ENCODE results near the gene AMDHD2. TPM values are rescaled to one million over a fixed set of nuclear protein-coding genes. Genes with fewer than 3 reads are reported as not detected.

Gene AMDHD2
- total RNA-seq, 1 donor from 2014 or later, result 9.3 TPM

DNA sequence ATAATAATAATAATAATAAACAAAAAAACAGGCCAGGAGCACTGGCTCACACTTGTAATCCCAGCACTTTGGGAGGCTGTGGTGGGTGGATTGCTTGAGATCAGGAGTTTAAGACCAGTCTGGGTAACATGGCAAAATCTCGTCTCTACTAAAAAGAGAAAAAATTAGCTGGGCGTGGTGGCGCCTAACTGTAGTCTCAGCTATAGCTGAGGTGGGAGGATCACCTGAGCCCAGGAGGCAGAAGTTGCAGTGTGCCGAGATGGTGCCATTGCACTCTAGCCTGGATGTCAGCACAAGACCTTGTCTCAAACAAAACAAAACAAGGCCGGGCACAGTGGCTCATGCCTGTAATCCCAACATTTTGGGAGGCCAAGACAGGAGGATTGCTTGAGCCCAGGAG lies 25.1 kb upstream of the AMDHD2 start:
- intact Hi-C loops (cut with micrococcal nuclease), result no loop called here
- Histone ChIP-seq H3K27me3 (ENCODE audit: low read depth) (no peaks in the 10 kb centered on the region), H3K9me3 (replicated peaks) (no peaks in the 10 kb centered on the region), H3K4me1 (peaks cover 35% of the 10 kb centered on the region), H3K4me3 (no peak overlapping the region), H3K36me3 (peaks cover 10% of the 10 kb centered on the region), H3K27ac (replicated peaks) (no peak overlapping the region)
- DNase-seq, result no peak
- TF ChIP-seq, protein P1, sequence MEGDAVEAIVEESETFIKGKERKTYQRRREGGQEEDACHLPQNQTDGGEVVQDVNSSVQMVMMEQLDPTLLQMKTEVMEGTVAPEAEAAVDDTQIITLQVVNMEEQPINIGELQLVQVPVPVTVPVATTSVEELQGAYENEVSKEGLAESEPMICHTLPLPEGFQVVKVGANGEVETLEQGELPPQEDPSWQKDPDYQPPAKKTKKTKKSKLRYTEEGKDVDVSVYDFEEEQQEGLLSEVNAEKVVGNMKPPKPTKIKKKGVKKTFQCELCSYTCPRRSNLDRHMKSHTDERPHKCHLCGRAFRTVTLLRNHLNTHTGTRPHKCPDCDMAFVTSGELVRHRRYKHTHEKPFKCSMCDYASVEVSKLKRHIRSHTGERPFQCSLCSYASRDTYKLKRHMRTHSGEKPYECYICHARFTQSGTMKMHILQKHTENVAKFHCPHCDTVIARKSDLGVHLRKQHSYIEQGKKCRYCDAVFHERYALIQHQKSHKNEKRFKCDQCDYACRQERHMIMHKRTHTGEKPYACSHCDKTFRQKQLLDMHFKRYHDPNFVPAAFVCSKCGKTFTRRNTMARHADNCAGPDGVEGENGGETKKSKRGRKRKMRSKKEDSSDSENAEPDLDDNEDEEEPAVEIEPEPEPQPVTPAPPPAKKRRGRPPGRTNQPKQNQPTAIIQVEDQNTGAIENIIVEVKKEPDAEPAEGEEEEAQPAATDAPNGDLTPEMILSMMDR (IDR thresholded peaks at IDR 0.05; ENCODE audit: borderline replicate concordance), result no peak

- H3K4me1 ChIP-seq, result peaks cover 41% of the 10 kb centered on the region
- no peaks in the 10 kb centered on the region for H3K27me3 ChIP-seq (ENCODE audit: low read depth)
- intact Hi-C loops (cut with micrococcal nuclease), result no loop called here
- DNase-seq, result no peak
- peak overlapping the region; percentile 30 for H3K4me3 ChIP-seq
- TF ChIP-seq, protein P1 (IDR thresholded peaks at IDR 0.05; ENCODE audit: borderline replicate concordance), result no peak
- H3K36me3 ChIP-seq, result peaks cover 7% of the 10 kb centered on the region
- H3K9me3 ChIP-seq (replicated peaks), result no peaks in the 10 kb centered on the region
- peak overlapping the region; percentile 84 for H3K27ac ChIP-seq (replicated peaks)
Measured at GRCh38 chr16:2496223-2497115, 23.7 kb upstream of the AMDHD2 start.

- DNase-seq, result peak; percentile 86
- H3K36me3 ChIP-seq, result peaks cover 7% of the 10 kb centered on the region
- no peaks in the 10 kb centered on the region for H3K9me3 ChIP-seq (replicated peaks)
- TF ChIP-seq, protein P1 (IDR thresholded peaks at IDR 0.05; ENCODE audit: borderline replicate concordance), result no peak
- H3K4me3 ChIP-seq, result peak overlapping the region; percentile 30
- no peaks in the 10 kb centered on the region for H3K27me3 ChIP-seq (ENCODE audit: low read depth)
- peak overlapping the region; percentile 84 for H3K27ac ChIP-seq (replicated peaks)
- peaks cover 48% of the 10 kb centered on the region for H3K4me1 ChIP-seq
- intact Hi-C loops (cut with micrococcal nuclease), result no loop called here
Measured at GRCh38 chr16:2497116-2497630, 23.0 kb upstream of the AMDHD2 start.

DNA sequence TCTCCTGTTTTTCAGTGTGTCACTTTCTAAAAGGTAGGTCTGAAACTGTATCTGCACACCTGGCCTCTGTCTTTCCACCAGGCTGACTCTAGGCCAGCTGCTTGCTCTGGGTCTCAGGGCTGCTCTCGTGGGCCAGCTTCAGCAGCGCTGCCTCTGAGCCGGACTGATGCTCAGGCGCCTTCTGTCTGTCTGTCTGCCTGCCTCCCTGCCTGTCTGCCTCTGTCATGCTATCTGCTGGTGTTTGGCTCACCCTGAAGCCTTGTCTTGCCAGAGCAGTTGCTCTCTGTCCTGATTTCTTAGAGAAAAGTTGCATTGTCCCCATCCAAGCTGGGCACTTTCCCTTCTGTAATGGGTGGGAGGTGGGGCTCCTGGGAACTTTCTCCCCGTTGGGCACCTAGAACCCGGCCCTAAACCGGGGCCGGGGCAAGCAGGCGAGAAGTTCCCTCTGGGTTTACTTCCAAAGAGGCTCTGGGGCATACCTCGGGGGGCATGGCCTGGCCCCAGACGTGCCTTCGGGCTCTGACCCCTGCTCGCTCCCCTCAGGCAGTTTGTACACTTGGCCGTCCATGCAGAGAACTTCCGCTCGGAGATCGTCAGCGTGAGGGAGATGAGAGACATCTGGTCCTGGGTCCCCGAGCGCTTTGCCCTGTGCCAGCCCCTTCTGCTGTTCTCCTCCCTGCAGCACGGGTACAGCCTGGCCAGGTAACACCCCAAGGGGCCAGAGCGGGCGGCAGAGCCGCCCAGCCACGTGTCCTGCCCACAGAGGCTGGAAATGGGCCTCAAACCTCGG lies 22.3 kb upstream of the AMDHD2 start:
- TF ChIP-seq, protein P1 (IDR thresholded peaks at IDR 0.05; ENCODE audit: borderline replicate concordance), result no peak
- intact Hi-C loops (cut with micrococcal nuclease), result no loop called here
- DNase-seq, result no peak
- H3K9me3 ChIP-seq (replicated peaks), result no peaks in the 10 kb centered on the region
- H3K4me3 ChIP-seq, result peak overlapping the region; percentile 30
- peaks cover 56% of the 10 kb centered on the region for H3K4me1 ChIP-seq
- H3K27ac ChIP-seq (replicated peaks), result peak overlapping the region; percentile 84
- no peaks in the 10 kb centered on the region for H3K27me3 ChIP-seq (ENCODE audit: low read depth)
- H3K36me3 ChIP-seq, result peaks cover 7% of the 10 kb centered on the region

- DNase-seq, result peak; percentile 63
- H3K4me1 ChIP-seq, result peaks cover 62% of the 10 kb centered on the region
- TF ChIP-seq, protein P1 (IDR thresholded peaks at IDR 0.05; ENCODE audit: borderline replicate concordance), result no peak
- no peaks in the 10 kb centered on the region for H3K9me3 ChIP-seq (replicated peaks)
- H3K27me3 ChIP-seq (ENCODE audit: low read depth), result no peaks in the 10 kb centered on the region
- H3K27ac ChIP-seq (replicated peaks), result peak overlapping the region; percentile 84
- intact Hi-C loops (cut with micrococcal nuclease), result no loop called here
- H3K4me3 ChIP-seq, result no peak overlapping the region
- H3K36me3 ChIP-seq, result peaks cover 7% of the 10 kb centered on the region
Measured at GRCh38 chr16:2498531-2499253, 21.5 kb upstream of the AMDHD2 start.

All from left ventricle myocardium inferior (tissue), 1 donor.